Measurements from ENCODE around the gene DHCR24. TPM values are rescaled to one million over a fixed set of nuclear protein-coding genes. Genes with fewer than 3 reads are reported as not detected.

The DHCR24 gene
- total and polyA plus RNA-seq, 2 experiments from 2014 or later = 124 to 453 TPM

GRCh38 chr1:54804471-54805132 lies 82.4 kb downstream of the DHCR24 start:
- H3K27me3 Mint-ChIP-seq (ENCODE audit: insufficient read depth, low read depth, poor library complexity) = peaks cover 12% of the 10 kb centered on the region
- H3K4me3 Mint-ChIP-seq = no peak overlapping the region
- H3K9me3 Mint-ChIP-seq = no peaks in the 10 kb centered on the region
- Histone ChIP-seq H3K4me1 (ENCODE audit: insufficient read depth) (no peaks in the 10 kb centered on the region; the same call in 1 of the 2 replicates), H3K27ac (ENCODE audit: low read depth) (no peak overlapping the region), H2AFZ (no peak overlapping the region), H3K79me2 (replicated peaks; ENCODE audit: insufficient read depth) (no peaks in the 10 kb centered on the region), H3K4me3 (no peak overlapping the region), H3K27me3 (ENCODE audit: insufficient read depth) (peaks cover 29% of the 10 kb centered on the region), H3K9me2 (ENCODE audit: insufficient read depth) (no peaks in the 10 kb centered on the region), H3F3A (replicated peaks; ENCODE audit: low read depth) (0 out of 2 replicates have a peak, but pooled peaks cover 5% of the 10 kb centered on the region), H3K4me2 (no peak overlapping the region), H3K36me3 (ENCODE audit: insufficient read depth) (no peaks in the 10 kb centered on the region), H4K20me1 (replicated peaks; ENCODE audit: insufficient read depth) (no peaks in the 10 kb centered on the region)
- DNase-seq (ENCODE audit: low spot score) (no peak), ATAC-seq (no peak)
- no peaks in the 10 kb centered on the region; the same call in 2 of the 3 replicates for H3K36me3 Mint-ChIP-seq (ENCODE audit: low read depth)
- H3K27ac Mint-ChIP-seq = no peak overlapping the region
- H3K4me1 Mint-ChIP-seq = peaks cover 9% of the 10 kb centered on the region; the same call in 2 of the 3 replicates
- TF ChIP-seq, protein P1, sequence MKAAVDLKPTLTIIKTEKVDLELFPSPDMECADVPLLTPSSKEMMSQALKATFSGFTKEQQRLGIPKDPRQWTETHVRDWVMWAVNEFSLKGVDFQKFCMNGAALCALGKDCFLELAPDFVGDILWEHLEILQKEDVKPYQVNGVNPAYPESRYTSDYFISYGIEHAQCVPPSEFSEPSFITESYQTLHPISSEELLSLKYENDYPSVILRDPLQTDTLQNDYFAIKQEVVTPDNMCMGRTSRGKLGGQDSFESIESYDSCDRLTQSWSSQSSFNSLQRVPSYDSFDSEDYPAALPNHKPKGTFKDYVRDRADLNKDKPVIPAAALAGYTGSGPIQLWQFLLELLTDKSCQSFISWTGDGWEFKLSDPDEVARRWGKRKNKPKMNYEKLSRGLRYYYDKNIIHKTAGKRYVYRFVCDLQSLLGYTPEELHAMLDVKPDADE (IDR thresholded peaks at IDR 0.05) = no peak
- TF ChIP-seq ZNF462 (CRISPR knock-in tag; IDR thresholded peaks at IDR 0.05) = no peak
- TF ChIP-seq EZH2 (IDR thresholded peaks at IDR 0.05; ENCODE audit: low read depth, unreplicated experiment) = no peak
- TF ChIP-seq, protein P2, sequence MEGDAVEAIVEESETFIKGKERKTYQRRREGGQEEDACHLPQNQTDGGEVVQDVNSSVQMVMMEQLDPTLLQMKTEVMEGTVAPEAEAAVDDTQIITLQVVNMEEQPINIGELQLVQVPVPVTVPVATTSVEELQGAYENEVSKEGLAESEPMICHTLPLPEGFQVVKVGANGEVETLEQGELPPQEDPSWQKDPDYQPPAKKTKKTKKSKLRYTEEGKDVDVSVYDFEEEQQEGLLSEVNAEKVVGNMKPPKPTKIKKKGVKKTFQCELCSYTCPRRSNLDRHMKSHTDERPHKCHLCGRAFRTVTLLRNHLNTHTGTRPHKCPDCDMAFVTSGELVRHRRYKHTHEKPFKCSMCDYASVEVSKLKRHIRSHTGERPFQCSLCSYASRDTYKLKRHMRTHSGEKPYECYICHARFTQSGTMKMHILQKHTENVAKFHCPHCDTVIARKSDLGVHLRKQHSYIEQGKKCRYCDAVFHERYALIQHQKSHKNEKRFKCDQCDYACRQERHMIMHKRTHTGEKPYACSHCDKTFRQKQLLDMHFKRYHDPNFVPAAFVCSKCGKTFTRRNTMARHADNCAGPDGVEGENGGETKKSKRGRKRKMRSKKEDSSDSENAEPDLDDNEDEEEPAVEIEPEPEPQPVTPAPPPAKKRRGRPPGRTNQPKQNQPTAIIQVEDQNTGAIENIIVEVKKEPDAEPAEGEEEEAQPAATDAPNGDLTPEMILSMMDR (conservative IDR thresholded peaks at IDR 0.05; ENCODE audit: low read depth in 2 of 2) = no peak
- no peak for TF ChIP-seq NANOG (IDR thresholded peaks at IDR 0.05; ENCODE audit: borderline replicate concordance)
- TF ChIP-seq EZH2phosphoT487 (IDR thresholded peaks at IDR 0.05; ENCODE audit: unreplicated experiment) = no peak
- no peak for TF ChIP-seq STAT1 (IDR thresholded peaks at IDR 0.05; ENCODE audit: unreplicated experiment)
- no peak for TF ChIP-seq JUNB (IDR thresholded peaks at IDR 0.05; ENCODE audit: unreplicated experiment)
- TF ChIP-seq CREB1 (CRISPR knock-in tag; IDR thresholded peaks at IDR 0.05; ENCODE audit: low read depth) = no peak
- no peak for TF ChIP-seq ZNF331 (CRISPR knock-in tag; IDR thresholded peaks at IDR 0.05; ENCODE audit: low read depth)
- no peak for TF ChIP-seq REST (IDR thresholded peaks at IDR 0.05; ENCODE audit: unreplicated experiment)
- TF ChIP-seq ZNF114 (CRISPR knock-in tag; IDR thresholded peaks at IDR 0.05) = no peak
- no peak for TF ChIP-seq POLR2AphosphoS5 (IDR thresholded peaks at IDR 0.05; ENCODE audit: low read depth)
